CD4-positive, alpha-beta memory T cell (primary cell): ENCODE results near the gene EIF3F. TPM values are rescaled to one million over a fixed set of nuclear protein-coding genes. Genes with fewer than 3 reads are reported as not detected.

Source experiments
- CTCF ChIA-PET: fragments of 350-600 bp; sonication (Branson Sonifier 250); formaldehyde crosslinking; loops from one replicate; lab custom pipeline; 2021; ENCODE audit warnings: inconsistent platforms; ENCODE audit not compliant: partially characterized antibody; lab: Charles Lee
- POLR2A ChIA-PET: fragments of 350-600 bp; sonication (Branson Sonifier 250); formaldehyde crosslinking; loops from one replicate; lab custom pipeline; 2021; ENCODE audit not compliant: partially characterized antibody; lab: Charles Lee
- DNase-seq, 5 donors: peaks; one replicate each; pipeline versions ENCODE4 v3.0.0 to v3.0.0-alpha.2; 2020 to 2022; ENCODE audit warnings: mixed read lengths in 1 of 5
- H3K27ac ChIP-seq: one replicate; pipeline ENCODE4 v1.7.0; 2013; ENCODE audit warnings: low read depth, low read length
- H3K27me3 ChIP-seq: 2 replicates; pipeline ENCODE4 v1.7.0; 2013; ENCODE audit warnings: mild to moderate bottlenecking, low read length, moderate library complexity; ENCODE audit not compliant: insufficient read depth
- H3K36me3 ChIP-seq: 2 replicates; pipeline ENCODE4 v1.7.0; 2013; ENCODE audit warnings: mild to moderate bottlenecking, low read length, moderate library complexity; ENCODE audit not compliant: insufficient read depth
- H3K4me1 ChIP-seq: 2 replicates; pipeline ENCODE4 v1.7.0; 2013; ENCODE audit warnings: mild to moderate bottlenecking, low read length, moderate library complexity; ENCODE audit not compliant: insufficient read depth
- H3K4me3 ChIP-seq, 2 donors: one replicate each; pipeline ENCODE4 v1.7.0; 2013; ENCODE audit warnings: low read length in 2 of 2, mild to moderate bottlenecking in 1 of 2
- H3K9me3 ChIP-seq, 2 donors: one replicate each; pipeline ENCODE4 v1.7.0; 2013; ENCODE audit warnings: low read length in 2 of 2, control low read depth in 1 of 2; ENCODE audit not compliant: control insufficient read depth in 1 of 2
- H3K27ac Mint-ChIP-seq, 7 donors: one replicate each; pipeline ENCODE4 v1.8.0; 2020 to 2021; ENCODE audit warnings: mixed read lengths in 7 of 7, mild to moderate bottlenecking in 6 of 7, inconsistent platforms in 3 of 7, moderate library complexity in 3 of 7
- H3K27me3 Mint-ChIP-seq, 2 donors: one replicate each; pipeline ENCODE4 v1.8.0; 2020 to 2021; ENCODE audit warnings: mixed read lengths in 2 of 2
- H3K36me3 Mint-ChIP-seq, 2 donors: one replicate each; pipeline ENCODE4 v1.8.0; 2020 to 2021; ENCODE audit warnings: mixed read lengths in 2 of 2, inconsistent platforms in 1 of 2, mild to moderate bottlenecking in 1 of 2
- H3K4me1 Mint-ChIP-seq, 4 donors: one replicate each; pipeline ENCODE4 v1.8.0; 2020 to 2021; ENCODE audit warnings: mixed read lengths in 4 of 4, mild to moderate bottlenecking in 1 of 4
- H3K4me3 Mint-ChIP-seq, 8 donors: one replicate each; pipeline ENCODE4 v1.8.0; 2020 to 2021; ENCODE audit warnings: mixed read lengths in 8 of 8, mild to moderate bottlenecking in 7 of 8, moderate library complexity in 6 of 8, inconsistent platforms in 3 of 8
- H3K9me3 Mint-ChIP-seq, 8 donors: one replicate each; pipeline ENCODE4 v1.8.0; 2020 to 2021; ENCODE audit warnings: mixed read lengths in 8 of 8, mild to moderate bottlenecking in 5 of 8, inconsistent platforms in 3 of 8, moderate library complexity in 1 of 8
- intact Hi-C: fragments of 100-400 bp; cut with micrococcal nuclease; formaldehyde crosslinking; loops from one replicate; pipeline ENCODE4 v1.15.1; 2023
- polyA plus RNA-seq, 2 donors: library from polyadenylated mRNA; unstranded; fragments of 300-500 nt; fragmentation: Illumina TruSeq; gene quantifications; one replicate each; pipeline ENCODE4 v1.2.3, GENCODE V29; 2021
- total RNA-seq, 2 experiments: library from RNA; stranded (reverse); gene quantifications; one replicate each; pipeline ENCODE4 v1.2.3, GENCODE V29; 2021

The EIF3F gene
- total and polyA plus RNA-seq, 4 experiments from 2014 or later = 317 to 441 (median 360) TPM

GRCh38 chr11:7964873-7965272 is 22.3 kb upstream of the EIF3F start:
- Mint-ChIP-seq H3K9me3 (peaks cover 0 to 2% (median 0%) of the 10 kb centered on the region in 8 donors), H3K27ac (no peak overlapping the region), H3K27me3 (peaks cover 4 to 9% of the 10 kb centered on the region in 2 donors), H3K4me1 (no peaks in the 10 kb centered on the region), H3K4me3 (no peak overlapping the region), H3K36me3 (no peaks in the 10 kb centered on the region)
- H3K9me3 ChIP-seq = no peaks in the 10 kb centered on the region
- no peaks in the 10 kb centered on the region for H3K4me1 ChIP-seq
- no peaks in the 10 kb centered on the region for H3K27me3 ChIP-seq
- POLR2A ChIA-PET = no interaction called here
- intact Hi-C loops = no loop called here
- CTCF ChIA-PET = no interaction called here
- no peak overlapping the region for H3K27ac ChIP-seq
- H3K4me3 ChIP-seq = no peak overlapping the region
- H3K36me3 ChIP-seq = no peaks in the 10 kb centered on the region
- no peak for DNase-seq

DNA sequence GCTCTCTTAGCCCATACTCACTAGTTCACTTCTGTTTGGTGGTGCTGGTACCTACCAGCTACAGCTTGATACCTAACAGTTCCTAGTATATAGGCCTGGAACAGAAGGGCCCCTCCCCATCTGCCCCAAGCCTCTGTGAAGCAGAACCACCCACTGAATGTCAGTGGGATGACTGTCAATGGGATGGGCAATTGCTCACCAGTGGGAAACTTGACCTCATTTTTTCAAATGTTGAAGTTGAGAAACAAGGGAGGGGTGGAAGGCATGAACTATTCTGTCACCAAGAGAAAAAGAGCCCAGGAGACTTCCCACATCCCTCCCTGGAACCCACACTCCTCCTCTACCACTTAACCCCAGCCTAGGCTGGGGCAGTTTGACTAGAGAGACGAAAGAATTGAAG is 21.8 kb upstream of the EIF3F start, which contains the start of gene NLRP10:
Gene NLRP10 (minus strand): TSS at position 62 of the 400 bp plus-strand sequence. CDS start 1,952 bp downstream, outside the sequence.
- Mint-ChIP-seq H3K27ac (no peak within 1 kb of the TSS), H3K27me3 (peaks cover 2 to 9% of the 10 kb centered on the region in 2 donors), H3K4me1 (no peaks in the 10 kb centered on the region), H3K4me3 (no peak within 1 kb of the TSS), H3K36me3 (no peaks in the 10 kb centered on the region), H3K9me3 (peaks cover 0 to 2% (median 0%) of the 10 kb centered on the region in 8 donors)
- no peak within 1 kb of the TSS for H3K27ac ChIP-seq
- DNase-seq = no peak
- no peaks in the 10 kb centered on the region for H3K4me1 ChIP-seq
- no peaks in the 10 kb centered on the region for H3K27me3 ChIP-seq
- CTCF ChIA-PET = no interaction called here
- no peaks in the 10 kb centered on the region for H3K9me3 ChIP-seq
- H3K36me3 ChIP-seq = no peaks in the 10 kb centered on the region
- no peak within 1 kb of the TSS for H3K4me3 ChIP-seq
- POLR2A ChIA-PET = no interaction called here
- intact Hi-C loops = no loop called here

DNA sequence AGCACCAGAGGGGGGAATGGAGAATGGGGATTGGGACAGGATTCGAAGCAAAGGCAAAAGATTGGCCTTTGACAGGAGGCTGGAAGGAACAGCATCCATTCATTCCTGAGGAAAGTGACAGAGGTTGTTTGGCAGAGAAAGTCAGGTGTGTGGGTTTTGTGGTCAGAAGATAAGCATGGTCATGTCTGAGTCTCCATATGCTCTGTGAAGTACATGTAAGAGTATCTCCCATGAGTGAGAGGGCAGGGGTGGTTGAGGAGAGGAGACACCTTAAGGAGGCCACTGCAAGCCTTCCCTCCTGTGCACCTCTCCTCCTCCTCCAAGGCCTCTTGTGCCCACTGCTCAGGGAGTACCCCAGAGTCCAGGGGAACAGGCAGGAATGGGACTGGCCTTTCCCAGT is 20.0 kb upstream of the EIF3F start:
- no peaks in the 10 kb centered on the region for H3K36me3 ChIP-seq
- peaks cover 0 to 8% of the 10 kb centered on the region in 2 donors for H3K27me3 Mint-ChIP-seq
- no peaks in the 10 kb centered on the region for H3K36me3 Mint-ChIP-seq
- H3K4me1 Mint-ChIP-seq = no peaks in the 10 kb centered on the region
- H3K27me3 ChIP-seq = no peaks in the 10 kb centered on the region
- ChIA-PET CTCF (no interaction called here), POLR2A (no interaction called here)
- no peaks in the 10 kb centered on the region for H3K9me3 ChIP-seq
- H3K4me3 Mint-ChIP-seq = no peak overlapping the region
- H3K4me1 ChIP-seq = no peaks in the 10 kb centered on the region
- no peak for DNase-seq
- H3K27ac Mint-ChIP-seq = no peak overlapping the region
- intact Hi-C loops = no loop called here
- H3K27ac ChIP-seq = no peak overlapping the region
- no peak overlapping the region for H3K4me3 ChIP-seq
- H3K9me3 Mint-ChIP-seq = peaks cover 0 to 2% (median 0%) of the 10 kb centered on the region in 8 donors

DNA sequence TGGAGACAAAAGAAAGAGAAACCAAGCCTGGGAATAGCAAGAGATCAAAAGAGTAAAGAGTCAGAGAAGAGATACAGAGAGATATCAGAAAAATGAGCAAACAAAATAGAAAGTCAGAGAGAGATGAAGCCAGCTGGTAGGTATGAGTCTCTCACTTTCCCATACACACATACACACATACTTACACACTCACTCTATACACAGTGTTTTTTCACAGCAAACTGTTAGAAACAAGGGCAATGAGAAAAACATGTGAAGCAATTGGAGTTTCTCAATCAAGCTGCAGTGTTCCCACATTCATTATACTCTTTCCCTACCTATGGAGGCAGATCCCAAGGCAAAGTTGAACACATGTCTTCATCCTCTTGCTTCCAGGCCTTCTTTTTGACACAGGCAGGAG is 19.3 kb upstream of the EIF3F start:
- CTCF ChIA-PET = no interaction called here

GRCh38 chr11:7968686-7969085 is 18.5 kb upstream of the EIF3F start:
- Histone ChIP-seq H3K27ac (no peak overlapping the region), H3K4me3 (no peak overlapping the region), H3K4me1 (no peaks in the 10 kb centered on the region), H3K27me3 (no peaks in the 10 kb centered on the region), H3K36me3 (no peaks in the 10 kb centered on the region), H3K9me3 (no peaks in the 10 kb centered on the region)
- H3K9me3 Mint-ChIP-seq = peaks cover 0 to 2% (median 0%) of the 10 kb centered on the region in 8 donors
- DNase-seq = no peak
- H3K4me3 Mint-ChIP-seq = no peak overlapping the region
- no peaks in the 10 kb centered on the region for H3K36me3 Mint-ChIP-seq
- ChIA-PET CTCF (no interaction called here), POLR2A (no interaction called here)
- no peak overlapping the region for H3K27ac Mint-ChIP-seq
- H3K4me1 Mint-ChIP-seq = no peaks in the 10 kb centered on the region
- peaks cover 8 to 15% of the 10 kb centered on the region in 2 donors for H3K27me3 Mint-ChIP-seq
- intact Hi-C loops = no loop called here

More for the DNA sequence above, 19.3 kb upstream of the EIF3F start:
- no peak overlapping the region for H3K27ac ChIP-seq
- H3K27me3 ChIP-seq = no peaks in the 10 kb centered on the region
- DNase-seq = no peak
- Mint-ChIP-seq H3K36me3 (no peaks in the 10 kb centered on the region), H3K9me3 (peaks cover 0 to 2% (median 0%) of the 10 kb centered on the region in 8 donors), H3K27me3 (peaks cover 4 to 14% of the 10 kb centered on the region in 2 donors), H3K4me1 (no peaks in the 10 kb centered on the region), H3K27ac (no peak overlapping the region), H3K4me3 (no peak overlapping the region)
- H3K4me1 ChIP-seq = no peaks in the 10 kb centered on the region
- no peaks in the 10 kb centered on the region for H3K36me3 ChIP-seq
- POLR2A ChIA-PET = no interaction called here
- H3K9me3 ChIP-seq = no peaks in the 10 kb centered on the region
- H3K4me3 ChIP-seq = no peak overlapping the region
- intact Hi-C loops = no loop called here

DNA sequence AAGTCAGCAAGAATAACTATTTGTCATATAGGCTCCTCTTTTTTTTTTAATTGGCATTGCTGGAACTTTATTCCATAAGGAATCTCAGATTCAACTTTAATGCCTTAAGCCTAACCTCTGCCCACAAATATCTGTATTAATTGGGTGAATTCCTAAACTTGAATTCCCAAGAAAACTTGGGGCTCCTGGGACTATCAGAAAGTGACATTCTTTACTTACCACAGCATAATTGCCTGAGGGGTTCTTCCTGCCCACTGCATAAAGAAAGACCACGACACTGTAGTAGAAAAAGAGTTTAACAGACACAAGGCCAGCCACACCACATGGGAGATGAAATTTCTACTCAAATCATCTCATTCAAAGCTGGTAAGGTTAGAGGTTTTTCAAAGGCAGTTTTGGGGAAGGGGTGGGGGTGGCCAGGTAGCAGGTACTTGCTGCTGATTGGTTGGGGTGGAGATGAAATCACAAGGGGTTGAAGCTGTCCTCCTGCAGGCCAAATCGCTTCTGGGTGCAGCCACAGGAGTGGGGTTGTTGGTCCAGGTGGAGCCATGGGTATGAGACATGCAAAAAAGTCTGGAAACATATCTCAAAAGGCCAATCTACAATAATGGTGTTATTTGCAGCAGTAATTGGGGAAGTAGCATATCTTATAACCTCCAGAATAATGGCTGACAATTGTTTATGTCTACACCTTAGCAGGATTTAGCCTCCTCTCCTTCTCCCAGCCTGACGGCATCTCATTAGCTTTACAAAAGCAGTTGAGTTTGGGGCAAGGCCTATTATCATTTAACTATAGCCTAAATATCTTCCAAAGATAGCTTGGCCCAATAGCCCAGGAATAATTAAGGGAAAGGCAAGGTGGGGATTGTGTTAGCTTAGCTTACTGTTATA is 17.1 kb upstream of the EIF3F start:
- intact Hi-C loops = no loop called here
- no peaks in the 10 kb centered on the region for H3K27me3 ChIP-seq
- Mint-ChIP-seq H3K4me3 (no peak overlapping the region), H3K4me1 (no peaks in the 10 kb centered on the region), H3K36me3 (no peaks in the 10 kb centered on the region), H3K27me3 (peaks cover 11 to 15% of the 10 kb centered on the region in 2 donors), H3K9me3 (no peaks in the 10 kb centered on the region), H3K27ac (no peak overlapping the region)
- ChIA-PET POLR2A (no interaction called here), CTCF (no interaction called here)
- DNase-seq = no peak
- H3K27ac ChIP-seq = no peak overlapping the region
- no peak overlapping the region for H3K4me3 ChIP-seq
- H3K9me3 ChIP-seq = no peaks in the 10 kb centered on the region
- H3K4me1 ChIP-seq = no peaks in the 10 kb centered on the region
- H3K36me3 ChIP-seq = no peaks in the 10 kb centered on the region

GRCh38 chr11:7971846-7972245 is 15.3 kb upstream of the EIF3F start:
- no peaks in the 10 kb centered on the region for H3K4me1 ChIP-seq
- H3K27me3 Mint-ChIP-seq = peaks cover 12 to 15% of the 10 kb centered on the region in 2 donors
- no peak overlapping the region for H3K4me3 Mint-ChIP-seq
- H3K9me3 ChIP-seq = no peaks in the 10 kb centered on the region
- H3K9me3 Mint-ChIP-seq = no peaks in the 10 kb centered on the region
- H3K27me3 ChIP-seq = no peaks in the 10 kb centered on the region
- no peaks in the 10 kb centered on the region for H3K4me1 Mint-ChIP-seq
- intact Hi-C loops = no loop called here
- no peak for DNase-seq
- H3K27ac Mint-ChIP-seq = peak overlapping the region in 1 of 7 donors; percentile 20
- H3K27ac ChIP-seq = no peak overlapping the region
- ChIA-PET CTCF (no interaction called here), POLR2A (no interaction called here)
- H3K36me3 Mint-ChIP-seq = no peaks in the 10 kb centered on the region
- no peaks in the 10 kb centered on the region for H3K36me3 ChIP-seq
- no peak overlapping the region for H3K4me3 ChIP-seq
